Hematopoietic multipotent progenitor cell treated with erythropoietin and hydrocortisone succinate and interleukin-3 and kit ligand, for 8 days (in vitro differentiated cells): ENCODE data around the gene PHKA1.
"Not testable (repeated sequence)": the region's sequence is repeated elsewhere in the genome, so short reads cannot be mapped to it uniquely, and the experiment has no call there.

ENCODE experiments used
- DNase-seq: peaks from one replicate; pipeline ENCODE4 v3.0.0-alpha.2; 2015

PHKA1 gene

GRCh38 chrX:72713599-72714477, at the start of gene PHKA1:
TSS of gene PHKA1 (minus strand) at chrX:72714306. CDS start at chrX:72713880, 426 bp downstream.
- DNase-seq = peak; percentile 42

DNA sequence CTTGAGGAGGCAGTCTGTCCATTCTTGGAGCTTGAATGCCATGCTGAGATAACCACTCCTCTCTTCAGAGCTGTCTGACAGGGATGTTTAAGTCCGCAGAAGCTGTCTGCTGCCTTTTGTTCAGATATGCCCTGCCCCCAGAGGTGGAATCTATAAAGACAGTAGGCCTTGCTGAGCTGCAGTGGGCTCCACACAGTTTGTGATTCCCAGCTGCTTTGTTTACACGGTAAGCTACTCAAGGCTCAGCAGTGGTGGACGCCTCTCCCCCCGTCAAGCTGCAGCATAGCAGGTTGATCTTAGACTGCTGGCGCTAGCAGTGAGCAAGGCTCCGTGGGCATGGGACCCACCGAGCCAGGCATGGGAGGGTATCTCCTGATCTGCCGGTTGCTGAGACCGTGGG, 46.3 kb upstream of the PHKA1 start:
- DNase-seq = not testable (repeated sequence)

DNA sequence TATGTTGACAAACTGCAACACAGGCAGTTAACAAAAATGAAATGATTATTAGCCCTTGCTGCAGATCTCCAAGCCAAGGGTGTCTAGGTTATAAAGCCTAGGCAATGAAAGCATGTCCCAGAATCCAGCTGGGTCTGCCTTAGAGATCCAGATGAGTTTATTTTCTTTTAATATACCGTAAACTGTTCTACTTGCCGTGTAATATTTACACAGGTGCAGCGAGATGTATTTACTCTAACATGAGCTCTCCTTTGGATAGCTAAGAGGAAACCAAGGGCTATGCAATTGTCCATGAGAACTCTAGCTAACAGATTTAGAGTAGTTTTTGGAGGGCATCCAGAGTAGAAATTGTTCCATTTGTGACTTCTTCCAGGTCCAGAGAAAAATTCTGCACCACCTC, 34.4 kb upstream of the PHKA1 start:
- DNase-seq = not testable (repeated sequence)

- not testable (repeated sequence) for DNase-seq
Measured at GRCh38 chrX:72745546-72745945, 31.4 kb upstream of the PHKA1 start.

DNA sequence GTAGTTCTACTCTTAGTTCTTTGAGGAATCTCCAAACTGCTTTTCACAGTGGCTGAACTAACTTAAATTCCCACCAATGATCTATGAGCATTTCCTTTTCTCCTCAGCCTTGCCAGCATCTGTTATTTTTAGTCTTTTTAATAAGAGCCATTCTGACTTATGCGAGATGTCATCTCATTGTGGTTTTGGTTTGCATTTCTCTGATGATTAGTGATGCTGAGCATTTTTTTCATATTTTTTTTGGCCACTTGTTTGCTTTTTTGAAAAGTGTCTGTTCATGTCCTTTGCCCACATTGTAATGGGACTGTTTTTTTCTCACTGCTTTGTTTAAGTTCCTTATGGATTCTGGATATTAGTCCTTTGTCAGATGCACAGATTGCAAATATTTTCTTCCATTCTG, 21.5 kb upstream of the PHKA1 start:
- no peak for DNase-seq

- not testable (repeated sequence) for DNase-seq
Measured at GRCh38 chrX:72733636-72734035, 19.5 kb upstream of the PHKA1 start.

DNA sequence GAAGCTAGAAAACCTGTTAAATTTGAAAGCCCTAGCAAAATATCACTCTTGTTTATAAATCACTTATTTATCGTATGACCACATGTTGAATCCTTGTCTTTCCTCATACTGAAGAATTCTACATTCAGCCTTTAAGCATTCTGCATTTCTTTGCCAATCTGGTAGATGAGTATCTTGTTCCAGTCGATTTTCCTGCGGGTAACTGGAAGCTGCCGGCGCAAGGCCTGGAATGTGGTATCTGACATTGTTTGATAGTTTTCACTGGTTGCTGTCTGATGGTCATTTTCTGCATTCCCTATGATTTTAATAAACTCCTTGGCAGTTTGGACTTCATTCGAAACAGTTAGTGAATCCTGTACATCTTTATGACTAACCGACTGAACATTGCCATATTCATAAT, 13.7 kb upstream of the PHKA1 start:
- DNase-seq = no peak

DNA sequence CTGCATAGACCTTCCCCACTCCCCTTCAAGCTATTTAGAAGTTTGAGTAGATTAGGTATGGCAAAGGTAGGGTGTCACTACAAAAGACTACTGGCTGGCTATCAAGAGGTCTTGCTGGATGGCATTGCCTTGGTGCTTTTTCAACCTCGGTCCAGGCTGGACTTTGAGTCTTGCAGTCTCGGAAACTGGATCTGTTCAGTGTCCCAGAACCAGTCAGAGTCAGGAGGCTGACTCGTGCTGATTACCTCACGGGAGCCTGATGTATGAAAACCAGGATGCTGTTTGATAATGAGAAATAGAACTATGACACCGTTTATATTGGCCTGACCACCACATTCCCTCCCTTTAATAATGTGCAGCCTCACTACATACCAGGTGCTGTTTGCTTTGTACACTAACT, 2.7 kb upstream of the PHKA1 start:
- no peak for DNase-seq

GRCh38 chrX:72715546-72715945, 1.4 kb upstream of the PHKA1 start:
- peak; percentile 39 for DNase-seq

DNA sequence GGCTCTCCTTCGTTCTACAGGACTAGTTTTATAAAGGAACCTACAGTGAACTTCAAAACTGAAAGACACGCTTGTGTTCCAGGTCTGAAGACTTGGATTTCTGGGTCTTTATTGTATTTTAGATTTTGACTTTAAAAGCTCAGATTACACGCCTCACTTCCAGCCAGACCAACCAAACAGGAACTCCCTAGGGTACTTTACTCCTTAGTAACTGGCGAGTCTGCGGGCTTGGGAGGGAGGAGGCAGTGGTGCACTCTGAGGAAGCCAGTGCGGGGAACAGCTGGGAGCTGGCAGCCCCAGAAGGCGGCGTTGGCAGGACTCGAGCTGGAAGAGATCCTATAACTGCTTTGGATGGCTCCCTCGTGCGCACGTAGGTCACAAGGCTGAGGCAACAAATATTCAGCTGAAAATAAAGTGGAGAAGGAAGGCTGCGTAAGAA, 391 bp upstream of the PHKA1 start:
- DNase-seq = peak; percentile 25

DNA sequence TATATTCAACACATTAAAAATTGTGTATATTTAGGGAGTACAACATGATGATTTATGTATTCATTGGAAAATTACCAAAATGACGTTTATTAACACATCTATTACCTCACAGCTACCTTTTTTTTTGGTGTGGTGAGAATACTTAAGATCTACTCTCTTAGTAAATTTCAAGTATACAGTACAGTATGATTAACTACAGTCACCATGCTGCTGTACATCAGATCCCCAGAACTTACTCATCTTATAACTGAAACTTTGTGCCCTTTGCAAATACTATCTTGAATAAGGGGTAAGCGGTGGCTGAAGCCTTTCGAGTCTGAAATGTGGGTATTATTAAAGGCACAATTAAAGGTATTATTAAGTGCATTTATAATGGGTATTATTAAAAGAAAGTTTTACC, 976 bp downstream of the PHKA1 start:
- no peak for DNase-seq

GRCh38 chrX:72712094-72712755, 1.9 kb downstream of the PHKA1 start:
- peak; percentile 12 for DNase-seq

GRCh38 chrX:72705814-72706213, 8.3 kb downstream of the PHKA1 start:
- no peak for DNase-seq

DNA sequence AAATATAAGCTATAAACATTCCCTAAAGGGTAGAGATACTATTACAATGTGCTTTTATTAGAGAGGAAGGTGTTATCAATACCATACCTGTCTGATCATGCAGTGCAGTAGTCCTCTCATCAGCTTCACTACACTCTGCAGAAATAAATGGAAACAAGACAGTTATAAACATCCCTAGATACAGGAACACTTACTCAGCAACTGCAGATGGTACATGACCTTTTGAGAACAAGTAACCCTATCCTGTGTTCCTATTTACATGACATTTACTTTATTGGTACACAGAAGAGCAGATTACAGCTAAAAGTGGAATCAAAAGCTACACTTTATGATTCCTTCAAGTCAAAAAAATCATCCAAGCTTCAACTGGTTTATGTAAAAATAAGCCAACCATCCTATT, 9.0 kb downstream of the PHKA1 start:
- DNase-seq = no peak

GRCh38 chrX:72694170-72694569, 19.9 kb downstream of the PHKA1 start:
- no peak for DNase-seq

- no peak for DNase-seq
Measured at GRCh38 chrX:72693477-72693876, 20.6 kb downstream of the PHKA1 start.

DNA sequence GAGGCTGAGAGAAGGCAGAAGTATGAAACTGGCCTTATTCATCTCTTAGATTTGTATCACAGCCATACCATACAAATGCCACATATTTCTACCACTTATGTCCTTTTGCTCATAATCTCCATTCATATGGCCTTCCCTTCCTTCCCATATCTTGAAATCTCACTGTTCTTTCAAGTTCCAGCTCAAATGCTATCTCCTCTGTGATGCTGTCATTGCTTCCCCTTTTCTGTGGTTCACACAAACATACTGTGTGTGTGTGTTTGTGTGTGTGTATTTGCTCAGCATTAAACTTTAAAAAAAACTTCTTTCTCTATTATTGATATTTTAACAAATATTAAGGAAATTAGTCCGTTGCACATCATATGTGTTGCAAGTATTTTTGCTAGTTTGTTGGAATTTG, 26.7 kb downstream of the PHKA1 start:
- peak; percentile 6 for DNase-seq

- DNase-seq = no peak
Measured at GRCh38 chrX:72685810-72686456, 28.2 kb downstream of the PHKA1 start.

DNA sequence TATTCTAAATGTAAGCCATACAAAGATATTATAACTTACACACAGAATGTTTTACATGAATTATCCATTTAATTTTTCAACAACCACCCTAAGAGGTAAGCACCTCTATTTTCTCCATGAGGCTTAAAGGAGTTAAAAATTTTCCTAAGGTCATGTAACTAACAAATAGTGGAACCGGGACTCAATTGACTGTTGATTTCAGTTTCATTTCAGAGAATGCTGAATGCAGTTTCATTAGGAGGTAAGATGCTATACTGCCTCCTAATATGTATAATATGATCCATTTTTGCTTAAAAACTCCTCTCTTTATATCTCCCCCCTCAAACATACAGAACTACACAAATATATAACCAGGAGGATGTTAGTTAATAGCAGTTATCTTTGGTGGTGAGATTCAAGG, 29.1 kb downstream of the PHKA1 start:
- DNase-seq = no peak

DNA sequence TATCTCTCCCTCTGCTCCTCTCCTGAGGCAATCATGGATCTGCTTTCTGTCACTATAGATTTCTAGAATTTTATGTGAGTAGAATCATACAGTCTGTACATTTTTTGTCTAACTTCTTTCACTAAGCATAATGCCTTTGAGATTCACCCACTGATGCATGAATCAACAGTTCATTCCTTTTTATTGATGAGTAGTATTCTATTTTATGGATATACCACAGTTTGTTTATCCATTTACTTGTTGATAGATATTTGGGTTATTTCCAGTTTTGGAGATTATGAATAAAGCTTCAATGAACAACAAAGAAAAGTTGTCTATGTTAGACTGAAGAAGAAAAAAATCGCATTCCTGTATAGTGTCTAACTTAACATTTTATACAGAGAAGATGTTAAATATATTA, 30.5 kb downstream of the PHKA1 start:
- no peak for DNase-seq

GRCh38 chrX:72676465-72676864, 37.6 kb downstream of the PHKA1 start:
- DNase-seq = no peak

DNA sequence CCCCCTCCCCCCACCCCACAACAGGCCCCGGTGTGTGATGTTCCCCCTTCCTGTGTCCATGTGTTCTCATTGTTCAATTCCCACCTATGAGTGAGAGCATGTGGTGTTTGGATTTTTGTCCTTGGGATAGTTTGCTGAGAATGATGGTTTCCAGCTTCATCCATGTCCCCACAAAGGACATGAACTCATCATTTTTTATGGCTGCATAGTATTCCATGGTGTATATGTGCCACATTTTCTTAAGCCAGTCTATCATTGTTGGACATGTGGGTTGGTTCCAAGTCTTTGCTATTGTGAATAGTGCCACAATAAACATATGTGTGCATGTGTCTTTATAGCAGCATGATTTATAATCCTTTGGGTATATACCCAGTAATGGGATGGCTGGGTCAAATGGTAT, 40.2 kb downstream of the PHKA1 start:
- not testable (repeated sequence) for DNase-seq

DNA sequence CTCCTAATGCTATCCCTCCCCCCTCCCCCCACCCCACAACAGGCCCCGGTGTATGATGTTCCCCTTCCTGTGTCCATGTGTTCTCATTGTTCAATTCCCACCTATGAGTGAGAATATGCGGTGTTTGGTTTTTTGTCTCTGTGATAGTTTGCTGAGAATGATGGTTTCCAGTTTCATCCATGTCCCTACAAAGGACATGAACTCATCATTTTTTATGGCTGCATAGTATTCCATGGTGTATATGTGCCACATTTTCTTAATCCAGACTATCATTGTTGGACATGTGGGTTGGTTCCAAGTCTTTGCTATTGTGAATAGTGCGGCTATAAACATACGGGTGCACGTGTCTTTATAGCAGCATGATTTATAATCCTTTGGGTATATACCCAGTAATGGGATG, 44.6 kb downstream of the PHKA1 start:
- DNase-seq = not testable (repeated sequence)

DNA sequence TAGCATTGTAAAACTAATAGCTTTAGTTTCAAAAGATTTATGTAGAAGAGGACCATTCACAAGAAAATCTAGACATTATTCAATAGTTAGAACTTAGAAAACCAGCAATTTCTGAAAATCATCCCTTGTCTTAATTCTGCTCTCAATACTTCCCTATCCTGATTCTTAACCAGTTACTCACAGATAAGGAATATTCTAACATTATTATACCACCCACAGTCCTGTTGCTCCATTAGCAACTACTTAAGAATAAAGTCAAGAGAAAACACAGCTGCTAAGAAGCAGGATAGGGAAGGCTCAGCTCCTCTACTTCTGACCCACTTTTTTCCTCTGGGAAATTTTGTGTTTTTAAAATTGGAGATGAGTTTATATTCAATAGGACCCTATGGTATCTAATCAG, 47.7 kb downstream of the PHKA1 start:
- DNase-seq = no peak
